ENCODE results near the gene CRTAC1.

DNA sequence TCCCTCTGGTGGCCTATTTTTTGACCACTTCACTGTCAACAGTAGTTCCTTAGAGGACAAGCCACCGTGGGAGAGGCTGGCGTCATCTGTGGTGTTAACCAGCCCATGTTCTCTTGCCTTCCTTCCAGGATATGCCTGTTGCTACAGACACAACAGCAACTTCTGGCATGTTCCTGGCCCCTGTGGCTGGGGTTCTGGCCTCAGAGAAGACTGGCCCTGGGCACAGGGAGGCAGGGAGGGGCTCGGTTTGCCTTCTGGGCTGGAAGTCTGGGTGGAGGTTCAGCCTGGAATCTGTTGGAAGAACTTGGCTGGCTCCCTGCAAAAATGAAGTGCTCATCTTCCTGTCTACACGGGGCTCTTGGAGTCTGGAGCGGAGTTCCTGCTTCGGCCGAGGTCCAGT lies 155.0 kb downstream of the CRTAC1 start:
- TF ChIP-seq, protein P1, sequence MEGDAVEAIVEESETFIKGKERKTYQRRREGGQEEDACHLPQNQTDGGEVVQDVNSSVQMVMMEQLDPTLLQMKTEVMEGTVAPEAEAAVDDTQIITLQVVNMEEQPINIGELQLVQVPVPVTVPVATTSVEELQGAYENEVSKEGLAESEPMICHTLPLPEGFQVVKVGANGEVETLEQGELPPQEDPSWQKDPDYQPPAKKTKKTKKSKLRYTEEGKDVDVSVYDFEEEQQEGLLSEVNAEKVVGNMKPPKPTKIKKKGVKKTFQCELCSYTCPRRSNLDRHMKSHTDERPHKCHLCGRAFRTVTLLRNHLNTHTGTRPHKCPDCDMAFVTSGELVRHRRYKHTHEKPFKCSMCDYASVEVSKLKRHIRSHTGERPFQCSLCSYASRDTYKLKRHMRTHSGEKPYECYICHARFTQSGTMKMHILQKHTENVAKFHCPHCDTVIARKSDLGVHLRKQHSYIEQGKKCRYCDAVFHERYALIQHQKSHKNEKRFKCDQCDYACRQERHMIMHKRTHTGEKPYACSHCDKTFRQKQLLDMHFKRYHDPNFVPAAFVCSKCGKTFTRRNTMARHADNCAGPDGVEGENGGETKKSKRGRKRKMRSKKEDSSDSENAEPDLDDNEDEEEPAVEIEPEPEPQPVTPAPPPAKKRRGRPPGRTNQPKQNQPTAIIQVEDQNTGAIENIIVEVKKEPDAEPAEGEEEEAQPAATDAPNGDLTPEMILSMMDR (IDR thresholded peaks at IDR 0.05): no peak
- TF ChIP-seq EP300 (IDR thresholded peaks at IDR 0.05) (no peak), POLR2A (IDR thresholded peaks at IDR 0.05) (no peak)
